HG02852 (cell line): Measurements from ENCODE around the gene SLC39A1.
"Not testable (repeated sequence)": the region's sequence is repeated elsewhere in the genome, so short reads cannot be mapped to it uniquely, and the experiment has no call there.

Experiments
- ATAC-seq: cut with Tn5 transposase; IDR thresholded peaks from one replicate; pipeline ENCODE4 v1.9.1; 2021; ENCODE audit warnings: mild to moderate bottlenecking, moderate library complexity; ENCODE audit not compliant: unreplicated experiment

The SLC39A1 gene

DNA sequence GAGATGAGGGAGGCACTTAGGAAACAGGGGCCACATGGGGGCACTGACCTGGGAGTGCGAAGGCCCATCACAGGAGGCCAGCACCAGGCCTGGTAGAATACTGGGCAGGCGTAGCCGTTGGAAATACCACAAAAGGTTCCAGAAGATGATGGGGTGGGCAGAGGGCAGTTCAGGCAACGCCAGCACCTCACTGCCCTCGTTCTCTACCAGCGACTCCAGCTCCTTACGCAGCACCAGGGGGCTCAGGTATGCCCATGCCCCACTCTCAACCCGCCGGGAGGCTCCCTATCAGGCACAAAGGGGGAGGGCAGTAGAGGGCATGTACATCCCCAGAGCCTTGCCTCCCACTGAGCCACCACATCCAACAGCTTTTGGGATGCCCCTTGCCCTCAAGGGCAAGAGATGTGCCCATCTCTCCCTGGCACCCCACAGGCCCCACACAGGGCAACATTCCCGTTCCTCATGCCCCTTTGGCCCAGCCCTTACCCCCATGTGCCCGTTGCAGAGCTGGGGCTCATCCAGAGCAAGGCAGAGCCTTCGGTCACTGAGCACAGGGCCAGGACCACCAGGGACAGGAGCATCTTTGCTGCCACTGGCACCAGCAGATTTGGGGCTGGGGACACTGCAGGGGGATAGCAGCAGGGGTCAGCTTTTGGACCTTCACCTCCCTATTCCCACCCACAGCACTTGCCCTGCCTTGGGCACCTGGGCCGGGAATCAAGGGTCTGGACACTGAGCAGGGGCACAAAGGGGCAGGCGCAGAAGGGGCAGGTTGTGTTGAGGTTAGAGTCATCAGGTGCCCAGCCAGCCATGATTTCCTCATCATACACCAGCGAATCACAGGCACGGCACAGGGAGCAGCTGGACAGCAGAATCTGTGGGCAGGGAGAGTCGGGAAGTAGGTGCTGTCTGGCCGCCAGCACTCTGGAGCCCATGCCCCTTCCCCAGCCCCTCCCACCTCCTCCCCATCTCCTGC, 30.9 kb downstream of the SLC39A1 start:
- ATAC-seq, result no peak

DNA sequence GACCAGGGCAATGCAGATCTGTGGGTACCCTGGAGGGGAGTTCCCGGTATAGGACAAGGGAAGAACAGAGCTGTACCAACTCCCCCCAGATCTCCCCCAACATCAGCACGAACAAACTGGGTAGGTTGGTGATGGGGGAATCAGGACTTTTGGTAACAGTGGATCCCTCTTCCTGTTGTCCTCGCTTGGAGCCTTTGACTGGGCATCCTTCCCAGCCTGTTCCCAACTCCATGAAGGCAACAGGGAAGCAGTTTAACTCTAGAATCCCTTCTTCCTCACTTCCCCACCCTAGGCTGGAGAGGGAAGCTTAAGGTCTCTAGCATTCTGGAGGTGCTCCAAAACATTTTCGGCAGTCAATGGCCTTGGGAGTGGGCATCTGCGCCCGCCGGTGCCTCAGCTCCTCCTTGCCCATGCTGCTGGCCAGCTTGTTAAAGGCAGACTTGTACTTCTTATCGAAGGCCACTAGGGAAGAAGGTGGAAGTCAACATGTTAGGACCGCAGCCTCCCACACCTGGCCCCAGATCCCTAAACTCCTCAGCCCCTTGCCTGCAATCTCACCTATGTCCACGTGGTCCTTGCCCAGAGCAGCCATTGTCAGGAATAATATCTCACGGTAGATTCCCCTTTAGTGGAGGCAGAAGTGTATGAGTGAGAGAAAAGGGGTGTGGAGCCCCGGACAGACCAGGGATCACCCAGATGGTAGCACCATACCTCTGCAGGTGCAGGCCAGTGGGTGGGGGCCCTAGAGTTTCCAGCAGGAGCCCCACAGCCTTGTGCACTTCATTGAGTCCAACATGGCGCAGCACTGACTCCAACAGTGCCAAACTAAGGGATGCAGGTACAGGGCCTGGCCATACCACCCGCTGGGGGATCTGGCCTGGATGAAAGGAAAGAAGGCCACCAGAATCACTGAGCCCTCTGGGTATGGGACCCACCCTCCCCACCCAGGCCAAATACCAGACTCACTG, 33.1 kb downstream of the SLC39A1 start:
- no peak for ATAC-seq

DNA sequence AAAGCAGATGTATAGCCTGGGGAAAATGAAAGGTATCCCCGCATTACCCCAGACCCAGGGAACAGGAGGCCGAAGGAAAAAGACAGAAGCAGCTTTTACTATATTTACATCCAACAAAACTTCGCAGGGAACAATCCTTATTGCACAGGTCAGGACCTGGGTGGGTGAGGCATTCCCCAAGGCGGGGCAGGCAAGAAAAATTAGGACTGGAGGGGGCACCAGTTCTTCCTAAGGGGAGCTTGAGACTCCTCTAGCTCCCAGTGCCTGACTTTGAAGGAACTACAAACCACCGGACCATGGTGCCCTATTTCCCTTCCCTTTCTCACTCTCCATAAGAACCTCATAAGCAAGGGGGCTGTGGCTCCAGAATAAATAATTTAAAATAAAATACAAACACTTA, 33.9 kb downstream of the SLC39A1 start:
- no peak for ATAC-seq

DNA sequence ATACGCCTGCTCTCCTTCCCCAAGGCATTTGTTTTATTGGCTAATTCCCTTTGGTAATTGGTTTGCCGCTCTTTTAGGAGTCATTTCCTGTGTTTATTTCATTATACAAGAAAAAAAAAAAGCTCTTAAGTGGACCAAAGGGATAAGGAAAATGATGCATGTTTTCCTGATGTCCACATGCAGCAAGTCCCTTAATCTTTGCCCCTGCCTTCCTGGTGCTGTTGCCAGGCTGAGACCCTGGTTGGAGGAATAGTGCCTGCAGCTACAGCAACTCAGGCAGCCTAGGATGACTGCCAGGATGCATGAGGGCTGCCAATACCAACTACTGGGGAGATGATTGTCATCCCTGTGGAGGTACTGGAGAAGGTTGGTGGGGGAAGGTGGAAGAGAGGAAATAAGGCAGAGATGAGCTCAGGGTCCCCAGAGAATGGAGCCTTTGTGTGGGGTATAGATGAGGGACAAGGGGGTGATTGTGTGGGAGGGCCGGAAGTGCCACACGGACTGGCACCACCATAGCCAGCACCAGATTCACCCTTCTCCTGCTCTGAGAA, 34.5 kb downstream of the SLC39A1 start:
- no peak for ATAC-seq

DNA sequence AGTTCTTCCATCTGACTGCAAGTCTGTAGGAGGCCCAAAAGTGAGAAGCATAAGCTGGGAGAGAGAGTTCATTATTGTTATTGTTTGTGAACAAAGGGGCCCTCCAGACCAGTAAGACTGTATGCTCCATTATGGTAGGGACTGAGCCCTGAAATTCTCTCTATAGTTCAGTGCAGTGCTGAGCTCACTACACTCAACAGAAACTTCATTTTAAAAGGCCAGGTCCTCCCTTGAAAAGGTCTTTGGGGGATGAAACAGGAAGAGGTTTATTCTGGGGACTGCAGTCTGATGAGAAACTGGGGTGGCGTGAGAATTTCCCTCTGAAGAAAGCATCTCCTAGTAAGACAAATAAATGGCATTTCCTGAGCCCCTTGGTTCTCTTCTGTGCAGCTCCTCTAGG, 35.1 kb downstream of the SLC39A1 start:
- ATAC-seq, result no peak

DNA sequence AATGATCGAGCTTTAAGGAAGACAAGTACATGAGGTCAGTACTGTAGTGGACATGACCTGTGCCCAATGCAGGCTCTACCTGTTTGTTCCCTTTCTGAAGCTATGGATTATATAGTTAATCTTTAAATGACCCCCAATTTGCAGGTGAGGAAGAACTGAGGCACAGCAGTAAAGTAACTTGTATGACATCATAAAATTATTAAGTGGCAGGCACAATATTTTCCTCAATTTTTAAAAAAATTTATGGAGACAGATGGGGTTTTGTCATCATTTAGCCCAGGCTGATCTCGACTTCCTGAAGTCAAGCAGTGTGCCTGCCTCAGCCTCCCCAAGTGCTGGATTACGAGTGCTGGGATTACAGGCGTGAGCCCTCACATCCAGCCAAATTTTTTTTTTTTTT, 36.9 kb downstream of the SLC39A1 start:
- no peak for ATAC-seq

DNA sequence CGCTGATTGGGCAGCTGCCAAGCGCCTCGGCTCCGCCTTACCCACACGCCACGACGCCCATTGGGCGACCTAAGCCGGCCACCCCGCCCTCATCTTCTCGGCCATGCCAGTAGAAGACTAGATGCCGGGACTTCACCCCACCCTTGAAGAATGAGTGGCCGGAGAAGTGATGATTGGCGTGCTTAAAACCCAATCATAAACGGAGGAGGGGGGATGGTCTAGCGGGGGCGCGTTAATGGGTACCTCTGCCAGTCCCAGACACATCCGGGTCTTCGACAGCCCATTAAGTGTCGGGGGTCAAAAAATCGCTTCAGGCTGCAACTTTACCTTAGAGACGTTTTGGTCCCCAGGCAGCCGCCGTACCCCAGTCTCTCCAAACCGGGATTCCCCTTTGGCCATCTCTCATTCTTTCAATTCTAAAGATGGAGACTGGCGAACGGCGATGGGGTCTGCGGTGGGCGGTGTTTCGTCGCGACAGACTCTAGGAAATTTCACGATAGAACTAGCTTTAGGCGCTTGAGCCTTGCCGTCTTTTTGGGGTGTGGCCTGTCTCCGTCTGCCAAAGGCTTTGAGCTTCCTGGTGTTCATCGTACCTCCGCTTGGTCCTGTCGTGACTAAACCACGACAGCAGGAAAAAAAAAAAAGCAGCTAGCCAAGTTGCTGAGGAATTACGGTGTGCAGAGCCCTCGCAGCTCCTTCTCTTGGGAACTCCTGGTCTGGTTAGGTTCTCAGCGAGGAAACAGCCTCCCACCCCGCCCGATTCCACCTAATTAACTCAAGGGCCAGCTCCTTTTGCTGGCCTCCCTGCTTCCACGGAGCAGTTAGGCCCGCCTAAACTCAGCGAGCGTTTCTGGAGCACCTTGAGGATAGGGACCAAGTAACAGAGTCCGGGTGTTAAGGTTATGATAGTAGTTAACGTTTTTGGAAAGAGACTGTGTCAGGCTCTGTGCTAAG, 40.1 kb downstream of the SLC39A1 start, which contains the start of gene GATAD2B:
Gene GATAD2B, minus strand, starts transcription at position 1 of the 954 bp plus-strand sequence. CDS start 94,625 bp downstream, outside the sequence.
- peak; percentile 93 for ATAC-seq

DNA sequence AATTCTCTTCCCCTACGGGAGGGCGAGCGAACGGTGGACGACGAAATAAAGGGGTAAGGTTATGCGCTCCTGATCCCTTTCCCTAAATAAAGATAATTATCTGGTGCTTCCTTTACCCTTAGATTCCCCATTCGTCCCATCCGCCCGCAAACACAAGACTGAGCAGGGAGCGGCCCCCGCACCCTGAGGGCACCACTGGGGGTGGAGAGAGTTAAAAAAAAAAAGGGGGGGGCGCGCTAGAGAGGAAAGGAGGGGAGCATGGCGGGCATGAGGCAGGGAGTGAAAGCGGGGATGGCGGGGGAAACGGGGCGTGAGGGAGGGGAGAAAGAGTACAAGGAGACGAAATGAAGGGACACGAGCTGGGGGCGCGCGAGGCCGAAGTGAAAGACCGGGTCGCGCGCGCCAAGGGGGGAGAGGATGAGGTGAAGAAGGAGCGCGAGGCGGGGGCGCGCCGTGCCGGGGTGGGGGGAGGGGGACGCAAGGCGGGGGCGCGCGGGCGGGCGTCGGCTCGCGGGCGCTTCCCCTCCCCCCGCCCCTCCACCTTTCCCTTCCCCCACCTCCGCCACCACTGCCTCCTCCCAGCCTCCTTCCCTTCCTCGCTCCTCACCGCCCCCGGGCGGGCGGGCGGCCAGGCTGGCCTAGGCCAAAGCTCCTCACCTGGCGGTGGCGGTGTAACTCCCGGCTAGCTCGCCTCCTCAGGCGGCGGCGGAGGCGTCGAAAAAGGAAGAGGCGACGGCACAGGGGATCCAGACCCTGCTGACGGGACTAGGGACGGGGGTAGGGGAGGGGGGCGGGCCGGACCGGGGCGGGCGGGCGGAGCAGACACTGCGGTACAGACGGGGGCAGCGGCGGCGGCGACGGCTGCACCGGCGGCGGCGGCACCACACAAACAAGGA, 41.0 kb downstream of the SLC39A1 start:
- peak; percentile 24 for ATAC-seq

DNA sequence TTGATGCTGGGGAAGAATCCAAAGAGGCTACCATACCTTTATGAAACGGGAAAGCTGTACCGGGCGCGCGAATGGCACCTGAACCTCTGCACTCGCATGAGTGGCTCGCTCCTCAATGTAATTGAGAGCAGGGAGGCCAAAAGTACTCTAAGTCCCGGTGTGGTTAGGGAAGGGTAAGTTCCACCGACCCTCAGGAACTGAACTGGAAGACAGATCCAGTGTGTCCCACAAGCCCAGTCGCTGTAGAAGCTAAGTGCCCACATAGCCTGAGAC, 41.6 kb downstream of the SLC39A1 start:
- no peak for ATAC-seq

DNA sequence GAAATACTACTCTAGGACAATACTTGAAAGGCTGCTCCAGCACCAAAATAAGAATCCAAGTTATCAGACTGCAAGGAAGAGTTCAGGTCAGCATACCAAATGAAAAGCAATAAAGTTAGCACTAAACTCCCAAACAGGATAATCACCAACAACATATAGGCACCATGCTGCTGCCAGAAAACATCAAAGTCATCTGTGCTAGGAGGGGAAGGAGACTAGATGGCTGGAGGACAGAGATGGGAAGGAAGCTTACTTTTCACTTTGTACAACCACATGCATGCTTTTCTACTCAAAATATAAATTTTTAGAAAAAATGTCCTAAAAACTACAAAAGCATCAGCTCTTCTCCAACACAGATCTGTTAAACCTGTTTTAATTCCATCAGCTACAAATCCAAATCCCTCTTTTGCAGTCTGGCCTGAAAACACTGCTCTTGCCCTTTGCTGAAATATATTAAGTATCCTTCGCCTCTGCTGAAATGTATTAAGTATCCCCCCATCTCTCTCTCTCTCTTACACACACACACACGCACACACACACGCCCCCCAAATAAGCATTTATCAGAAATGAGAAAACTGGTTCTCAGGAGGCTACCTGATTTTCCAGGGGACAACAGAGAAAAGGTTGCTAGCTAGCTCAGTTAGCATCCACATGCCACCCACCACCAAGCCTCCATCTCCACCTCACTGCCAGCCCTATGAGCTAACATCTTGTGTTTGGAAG, 42.1 kb downstream of the SLC39A1 start:
- no peak for ATAC-seq

DNA sequence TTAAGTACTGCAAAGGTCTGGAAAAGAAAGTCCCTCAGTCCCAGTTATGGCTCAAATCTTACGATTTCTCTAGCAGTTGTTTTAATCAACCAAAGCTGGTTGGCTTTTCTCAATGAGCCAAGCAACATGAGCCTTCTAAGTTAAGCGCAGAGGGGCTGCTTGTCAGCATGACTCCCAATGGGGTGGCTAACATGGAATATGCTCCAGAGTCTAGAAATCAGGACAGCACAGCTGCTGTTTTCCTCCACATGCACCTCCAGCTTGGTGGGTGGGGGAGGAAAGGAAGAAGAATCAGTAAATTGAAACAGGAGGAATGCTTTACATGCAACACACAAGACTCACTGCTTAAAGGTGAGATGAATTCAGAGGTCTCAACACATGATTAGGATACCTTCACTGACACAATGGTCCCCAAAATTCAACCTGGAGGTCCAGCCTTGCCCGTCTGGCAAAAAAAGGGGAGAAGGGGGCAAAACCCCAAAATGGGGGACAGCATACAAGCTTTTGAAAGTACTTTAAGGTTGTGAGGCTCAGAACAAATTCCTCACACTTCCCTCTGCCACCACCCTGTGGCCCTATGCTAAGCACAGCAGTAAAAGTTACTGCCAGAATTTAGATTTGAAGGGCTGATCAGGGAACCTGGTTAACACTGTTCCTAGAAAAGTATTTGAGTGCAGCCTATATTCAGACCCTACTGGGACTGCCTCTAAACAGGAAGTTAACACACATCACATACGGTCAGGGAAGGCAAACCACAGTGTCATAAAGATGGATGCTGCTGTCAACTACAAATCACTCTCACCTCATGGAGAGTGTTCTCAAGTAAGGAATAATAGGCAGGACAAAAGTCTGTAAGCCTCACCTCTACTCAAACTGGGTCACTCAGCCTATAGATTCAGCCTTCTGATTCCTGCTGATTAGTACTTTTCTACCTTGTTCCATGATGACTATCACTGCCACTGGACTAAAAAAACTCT, 43.2 kb downstream of the SLC39A1 start:
- ATAC-seq, result no peak

DNA sequence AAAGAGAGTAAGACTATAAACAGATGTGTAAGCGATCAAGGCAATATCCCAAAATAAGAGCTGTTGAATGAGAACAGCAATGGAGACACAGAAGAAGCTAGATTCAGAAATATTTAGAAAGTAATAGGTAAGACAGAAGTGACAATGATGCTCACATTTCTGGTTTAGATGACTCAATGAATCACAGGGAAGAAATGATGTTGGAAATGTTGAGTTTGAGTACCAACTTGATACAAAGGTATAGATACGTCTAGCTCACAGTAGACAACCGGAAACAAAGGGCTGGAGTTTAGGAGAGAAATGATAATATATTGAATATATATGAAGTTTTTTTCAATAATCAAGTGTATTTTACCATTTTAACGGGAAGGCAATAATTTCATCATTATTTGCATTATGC, 47.0 kb downstream of the SLC39A1 start:
- no peak for ATAC-seq

DNA sequence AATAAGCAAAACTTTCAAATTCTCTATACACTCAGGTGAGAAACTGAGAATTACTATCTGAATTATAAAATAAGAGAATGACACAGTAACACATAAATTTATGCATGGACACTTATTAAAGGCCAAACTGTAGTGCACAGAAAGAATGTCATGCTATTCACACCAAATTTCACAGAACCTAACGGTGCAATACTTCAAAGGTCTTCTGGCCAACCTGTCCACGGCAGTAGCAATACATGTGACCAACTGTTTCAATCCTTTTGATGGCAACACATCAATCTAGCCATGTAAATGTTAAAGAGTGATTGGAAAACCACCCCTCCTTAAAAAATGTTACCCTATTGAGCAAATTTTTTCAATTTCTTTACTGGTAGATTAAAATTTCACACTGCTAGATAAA, 51.0 kb downstream of the SLC39A1 start:
- no peak for ATAC-seq

DNA sequence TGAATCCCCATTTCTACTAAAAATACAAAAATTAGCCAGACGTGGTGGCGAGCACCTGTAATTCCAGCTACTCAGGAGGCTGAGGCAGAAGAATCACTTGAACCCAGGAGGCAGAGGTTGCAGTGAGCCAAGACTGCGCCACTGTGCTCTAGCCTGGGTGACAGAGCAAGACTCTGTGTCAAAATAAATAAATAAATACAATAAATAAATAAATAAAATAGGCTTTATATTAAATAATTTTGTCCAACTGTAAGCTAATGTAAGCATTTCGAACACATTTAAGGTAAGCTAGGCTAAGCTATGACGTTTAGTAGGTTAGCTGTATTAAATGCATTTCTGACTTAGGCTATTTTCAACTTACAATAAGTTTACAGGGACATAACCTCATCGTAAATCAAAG, 52.8 kb downstream of the SLC39A1 start:
- ATAC-seq, result not testable (repeated sequence)
